HepG2 (cell line): Measurements from ENCODE around the gene PDE9A. TPM values are rescaled to one million over a fixed set of nuclear protein-coding genes. Genes with fewer than 3 reads are reported as not detected.

Source experiments
- ARID2 ChIP-seq: sonication (generic); formaldehyde crosslinking; IDR thresholded peaks from 2 replicates; pipeline ENCODE4 v1.8.1; 2022; ENCODE audit warnings: mild to moderate bottlenecking, missing genetic modification reagents, borderline replicate concordance
- HNRNPL ChIP-seq: fragments of 200-400 bp; formaldehyde crosslinking; IDR thresholded peaks from 2 replicates; pipeline ENCODE4 v1.6.1; 2017; ENCODE audit warnings: mild to moderate bottlenecking, low read depth, low read length
- NBN ChIP-seq: fragments of 450-650 bp; conservative IDR thresholded peaks from 2 replicates; pipeline ENCODE4 v1.6.1; 2017
- NFKB2 ChIP-seq: sonication (generic); formaldehyde crosslinking; IDR thresholded peaks from 2 replicates; pipeline ENCODE4 v1.4.0; 2020; ENCODE audit warnings: missing genetic modification reagents, borderline replicate concordance
- PCBP2 ChIP-seq: fragments of 200-400 bp; formaldehyde crosslinking; optimal IDR thresholded peaks from 2 replicates; pipeline ENCODE3; 2018; ENCODE audit warnings: low read length, low read depth; ENCODE audit not compliant: poor library complexity, severe bottlenecking
- SOX5 ChIP-seq: IDR thresholded peaks from 2 replicates; pipeline ENCODE4 v1.6.1; 2016; ENCODE audit warnings: borderline replicate concordance
- TGIF2 ChIP-seq: IDR thresholded peaks from 2 replicates; pipeline ENCODE4 v1.6.1; 2016; ENCODE audit warnings: control low read depth, missing compliant biosample characterization
- ZBTB44 ChIP-seq: sonication (generic); formaldehyde crosslinking; IDR thresholded peaks from 2 replicates; pipeline ENCODE4 v1.4.0; 2020; ENCODE audit warnings: missing genetic modification reagents
- ZFP62 ChIP-seq: sonication (generic); formaldehyde crosslinking; IDR thresholded peaks from 2 replicates; pipeline ENCODE4 v1.4.0; 2020; ENCODE audit warnings: missing genetic modification reagents
- ZNF800 ChIP-seq: sonication (generic); formaldehyde crosslinking; IDR thresholded peaks from 2 replicates; pipeline ENCODE4 v1.4.0; 2020; ENCODE audit warnings: missing genetic modification reagents
- ZSCAN25 ChIP-seq: sonication (generic); formaldehyde crosslinking; IDR thresholded peaks from 2 replicates; pipeline ENCODE4 v1.8.0; 2022; ENCODE audit warnings: mild to moderate bottlenecking, missing genetic modification reagents
- polyA plus RNA-seq, 8 experiments: library from polyadenylated mRNA; depleted of rRNA in 3 of 8; stranded (reverse) in 7 of 8; unstranded in 1 of 8; fragments of >200 nt; fragmentation: Illumina TruSeq in 4 of 8; extraction: Trizol in 4 of 8; gene quantifications; 2 replicates each; pipeline versions ENCODE4 v1.2.1 to v1.2.3, GENCODE V29; 2011 to 2016; ENCODE audit warnings: low read depth in 4 of 8, missing spikeins in 1 of 8, mixed read lengths in 1 of 8; ENCODE audit not compliant: insufficient read depth in 1 of 8
- total RNA-seq, 5 experiments: library from RNA; depleted of rRNA; stranded (reverse); fragments of >200 nt; fragmentation: Illumina TruSeq; extraction: Trizol; gene quantifications; 2 replicates each; pipeline ENCODE4 v1.2.3, GENCODE V29; 2016; ENCODE audit warnings: low read depth in 1 of 5
- TF ChIP-seq, protein P1 (sequence below): sonication (generic); formaldehyde crosslinking; IDR thresholded peaks from 2 replicates; pipeline ENCODE4 v1.4.0; 2020; ENCODE audit warnings: missing genetic modification reagents, borderline replicate concordance
- TF ChIP-seq, protein P2 (sequence below): IDR thresholded peaks from 2 replicates; pipeline ENCODE4 v1.6.1; 2016; ENCODE audit warnings: control low read depth
- TF ChIP-seq, protein P3 (sequence below): sonication (generic); formaldehyde crosslinking; IDR thresholded peaks from 2 replicates; pipeline ENCODE4 v1.4.0; 2020; ENCODE audit warnings: mild to moderate bottlenecking, missing genetic modification reagents
- TF ChIP-seq, protein P4 (sequence below), 2 experiments: IDR thresholded peaks; 2 replicates each; pipeline ENCODE4 v1.6.1; 2011 to 2012; ENCODE audit warnings: low read length in 2 of 2, borderline replicate concordance in 1 of 2, low read depth in 1 of 2, mild to moderate bottlenecking in 1 of 2, moderate library complexity in 1 of 2
- TF ChIP-seq, protein P5 (sequence below): sonication (generic); formaldehyde crosslinking; conservative IDR thresholded peaks from 2 replicates; pipeline ENCODE4 v1.5.0; 2020; ENCODE audit warnings: missing genetic modification reagents

The PDE9A gene
- total and polyA plus RNA-seq, 2 of the 13 experiments (the other 11 are each of a cell fraction or from before 2014, with no cell fraction given): 4.6 to 19.7 TPM

- TF ChIP-seq ZBTB44 (CRISPR knock-in tag) (no peak), SOX5 (CRISPR knock-in tag) (no peak), NFKB2 (CRISPR knock-in tag) (no peak), PCBP2 (no peak), HNRNPL (no peak), ARID2 (CRISPR knock-in tag) (no peak), NBN (no peak), TGIF2 (CRISPR knock-in tag) (no peak), ZSCAN25 (no peak), ZFP62 (CRISPR knock-in tag) (no peak), ZNF800 (no peak)
- TF ChIP-seq, protein P1, sequence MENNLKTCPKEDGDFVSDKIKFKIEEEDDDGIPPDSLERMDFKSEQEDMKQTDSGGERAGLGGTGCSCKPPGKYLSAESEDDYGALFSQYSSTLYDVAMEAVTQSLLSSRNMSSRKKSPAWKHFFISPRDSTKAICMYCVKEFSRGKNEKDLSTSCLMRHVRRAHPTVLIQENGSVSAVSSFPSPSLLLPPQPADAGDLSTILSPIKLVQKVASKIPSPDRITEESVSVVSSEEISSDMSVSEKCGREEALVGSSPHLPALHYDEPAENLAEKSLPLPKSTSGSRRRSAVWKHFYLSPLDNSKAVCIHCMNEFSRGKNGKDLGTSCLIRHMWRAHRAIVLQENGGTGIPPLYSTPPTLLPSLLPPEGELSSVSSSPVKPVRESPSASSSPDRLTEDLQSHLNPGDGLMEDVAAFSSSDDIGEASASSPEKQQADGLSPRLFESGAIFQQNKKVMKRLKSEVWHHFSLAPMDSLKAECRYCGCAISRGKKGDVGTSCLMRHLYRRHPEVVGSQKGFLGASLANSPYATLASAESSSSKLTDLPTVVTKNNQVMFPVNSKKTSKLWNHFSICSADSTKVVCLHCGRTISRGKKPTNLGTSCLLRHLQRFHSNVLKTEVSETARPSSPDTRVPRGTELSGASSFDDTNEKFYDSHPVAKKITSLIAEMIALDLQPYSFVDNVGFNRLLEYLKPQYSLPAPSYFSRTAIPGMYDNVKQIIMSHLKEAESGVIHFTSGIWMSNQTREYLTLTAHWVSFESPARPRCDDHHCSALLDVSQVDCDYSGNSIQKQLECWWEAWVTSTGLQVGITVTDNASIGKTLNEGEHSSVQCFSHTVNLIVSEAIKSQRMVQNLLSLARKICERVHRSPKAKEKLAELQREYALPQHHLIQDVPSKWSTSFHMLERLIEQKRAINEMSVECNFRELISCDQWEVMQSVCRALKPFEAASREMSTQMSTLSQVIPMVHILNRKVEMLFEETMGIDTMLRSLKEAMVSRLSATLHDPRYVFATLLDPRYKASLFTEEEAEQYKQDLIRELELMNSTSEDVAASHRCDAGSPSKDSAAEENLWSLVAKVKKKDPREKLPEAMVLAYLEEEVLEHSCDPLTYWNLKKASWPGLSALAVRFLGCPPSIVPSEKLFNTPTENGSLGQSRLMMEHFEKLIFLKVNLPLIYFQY: no peak
- TF ChIP-seq, protein P2, sequence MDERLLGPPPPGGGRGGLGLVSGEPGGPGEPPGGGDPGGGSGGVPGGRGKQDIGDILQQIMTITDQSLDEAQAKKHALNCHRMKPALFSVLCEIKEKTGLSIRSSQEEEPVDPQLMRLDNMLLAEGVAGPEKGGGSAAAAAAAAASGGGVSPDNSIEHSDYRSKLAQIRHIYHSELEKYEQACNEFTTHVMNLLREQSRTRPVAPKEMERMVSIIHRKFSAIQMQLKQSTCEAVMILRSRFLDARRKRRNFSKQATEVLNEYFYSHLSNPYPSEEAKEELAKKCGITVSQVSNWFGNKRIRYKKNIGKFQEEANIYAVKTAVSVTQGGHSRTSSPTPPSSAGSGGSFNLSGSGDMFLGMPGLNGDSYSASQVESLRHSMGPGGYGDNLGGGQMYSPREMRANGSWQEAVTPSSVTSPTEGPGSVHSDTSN (CRISPR knock-in tag): no peak
- TF ChIP-seq, protein P3, sequence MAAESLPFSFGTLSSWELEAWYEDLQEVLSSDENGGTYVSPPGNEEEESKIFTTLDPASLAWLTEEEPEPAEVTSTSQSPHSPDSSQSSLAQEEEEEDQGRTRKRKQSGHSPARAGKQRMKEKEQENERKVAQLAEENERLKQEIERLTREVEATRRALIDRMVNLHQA (CRISPR knock-in tag): no peak
- TF ChIP-seq, protein P4, sequence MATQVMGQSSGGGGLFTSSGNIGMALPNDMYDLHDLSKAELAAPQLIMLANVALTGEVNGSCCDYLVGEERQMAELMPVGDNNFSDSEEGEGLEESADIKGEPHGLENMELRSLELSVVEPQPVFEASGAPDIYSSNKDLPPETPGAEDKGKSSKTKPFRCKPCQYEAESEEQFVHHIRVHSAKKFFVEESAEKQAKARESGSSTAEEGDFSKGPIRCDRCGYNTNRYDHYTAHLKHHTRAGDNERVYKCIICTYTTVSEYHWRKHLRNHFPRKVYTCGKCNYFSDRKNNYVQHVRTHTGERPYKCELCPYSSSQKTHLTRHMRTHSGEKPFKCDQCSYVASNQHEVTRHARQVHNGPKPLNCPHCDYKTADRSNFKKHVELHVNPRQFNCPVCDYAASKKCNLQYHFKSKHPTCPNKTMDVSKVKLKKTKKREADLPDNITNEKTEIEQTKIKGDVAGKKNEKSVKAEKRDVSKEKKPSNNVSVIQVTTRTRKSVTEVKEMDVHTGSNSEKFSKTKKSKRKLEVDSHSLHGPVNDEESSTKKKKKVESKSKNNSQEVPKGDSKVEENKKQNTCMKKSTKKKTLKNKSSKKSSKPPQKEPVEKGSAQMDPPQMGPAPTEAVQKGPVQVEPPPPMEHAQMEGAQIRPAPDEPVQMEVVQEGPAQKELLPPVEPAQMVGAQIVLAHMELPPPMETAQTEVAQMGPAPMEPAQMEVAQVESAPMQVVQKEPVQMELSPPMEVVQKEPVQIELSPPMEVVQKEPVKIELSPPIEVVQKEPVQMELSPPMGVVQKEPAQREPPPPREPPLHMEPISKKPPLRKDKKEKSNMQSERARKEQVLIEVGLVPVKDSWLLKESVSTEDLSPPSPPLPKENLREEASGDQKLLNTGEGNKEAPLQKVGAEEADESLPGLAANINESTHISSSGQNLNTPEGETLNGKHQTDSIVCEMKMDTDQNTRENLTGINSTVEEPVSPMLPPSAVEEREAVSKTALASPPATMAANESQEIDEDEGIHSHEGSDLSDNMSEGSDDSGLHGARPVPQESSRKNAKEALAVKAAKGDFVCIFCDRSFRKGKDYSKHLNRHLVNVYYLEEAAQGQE (IDR thresholded peaks at IDR 0.05; ENCODE audit: borderline replicate concordance in 1 of 2, low read depth in 1 of 2, low read length in 2 of 2): no peak
- TF ChIP-seq, protein P5, sequence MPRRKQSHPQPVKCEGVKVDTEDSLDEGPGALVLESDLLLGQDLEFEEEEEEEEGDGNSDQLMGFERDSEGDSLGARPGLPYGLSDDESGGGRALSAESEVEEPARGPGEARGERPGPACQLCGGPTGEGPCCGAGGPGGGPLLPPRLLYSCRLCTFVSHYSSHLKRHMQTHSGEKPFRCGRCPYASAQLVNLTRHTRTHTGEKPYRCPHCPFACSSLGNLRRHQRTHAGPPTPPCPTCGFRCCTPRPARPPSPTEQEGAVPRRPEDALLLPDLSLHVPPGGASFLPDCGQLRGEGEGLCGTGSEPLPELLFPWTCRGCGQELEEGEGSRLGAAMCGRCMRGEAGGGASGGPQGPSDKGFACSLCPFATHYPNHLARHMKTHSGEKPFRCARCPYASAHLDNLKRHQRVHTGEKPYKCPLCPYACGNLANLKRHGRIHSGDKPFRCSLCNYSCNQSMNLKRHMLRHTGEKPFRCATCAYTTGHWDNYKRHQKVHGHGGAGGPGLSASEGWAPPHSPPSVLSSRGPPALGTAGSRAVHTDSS (CRISPR knock-in tag): no peak
Observed at GRCh38 chr21:42818328-42818749, 164.9 kb downstream of the PDE9A start (continued).
